ENCODE data around the gene PEX19.

- TF ChIP-seq CTCF (IDR thresholded peaks at IDR 0.05) (no peak), EZH2phosphoT487 (IDR thresholded peaks at IDR 0.05) (no peak), EZH2 (IDR thresholded peaks at IDR 0.05) (no peak)
Measured at GRCh38 chr1:160277330-160277729, 7.6 kb downstream of the PEX19 start.

All from neural progenitor cell (in vitro differentiated cells).